H1 (cell line): ENCODE results near the gene CAMK1G. TPM values are rescaled to one million over a fixed set of nuclear protein-coding genes. Genes with fewer than 3 reads are reported as not detected.

Experiments
- CTCF ChIA-PET: fragments of 300-600 bp; sonication (Branson Sonifier 250); formaldehyde crosslinking; loops from one replicate; lab custom pipeline; 2021; ENCODE audit not compliant: partially characterized antibody; lab: Charles Lee
- POLR2A ChIA-PET: fragments of 300-600 bp; sonication (Branson Sonifier 250); formaldehyde crosslinking; loops from one replicate; lab custom pipeline; 2021; ENCODE audit warnings: inconsistent platforms; ENCODE audit not compliant: partially characterized antibody; lab: Charles Lee
- DNase-seq, 2 experiments: peaks; one replicate each; pipeline versions ENCODE4 v3.0.0 to v3.0.0-alpha.2; 2010 to 2022; ENCODE audit warnings: low spot score in 2 of 2, low read depth in 1 of 2, mixed read lengths in 1 of 2
- FAIRE-seq: peaks from 2 replicates; lab custom pipeline; 2011; peaks lifted over from hg19 to GRCh38; lab: Jason Lieb, UNC
- H2AFZ ChIP-seq: 2 replicates; pipeline ENCODE4 v1.8.1; 2012; ENCODE audit warnings: low read length, inconsistent platforms
- H2AK5ac ChIP-seq: 2 replicates; pipeline ENCODE4 v1.6.1; 2013; ENCODE audit warnings: low read depth, low read length
- H2BK120ac ChIP-seq: replicated peaks from 2 replicates; pipeline ENCODE3; 2013; ENCODE audit warnings: low read depth, low read length, inconsistent platforms
- H2BK12ac ChIP-seq: 2 replicates; pipeline ENCODE4 v1.6.1; 2013; ENCODE audit warnings: low read depth, low read length
- H2BK15ac ChIP-seq: 2 replicates; pipeline ENCODE4 v1.6.1; 2013; ENCODE audit warnings: low read length
- H2BK20ac ChIP-seq: 2 replicates; pipeline ENCODE4 v1.6.1; 2013; ENCODE audit warnings: low read length
- H2BK5ac ChIP-seq: 2 replicates; pipeline ENCODE4 v1.6.1; 2013; ENCODE audit warnings: low read depth, low read length
- H3K14ac ChIP-seq: 2 replicates; pipeline ENCODE4 v1.6.1; 2013; ENCODE audit warnings: inconsistent platforms; ENCODE audit not compliant: insufficient read length
- H3K18ac ChIP-seq: 2 replicates; pipeline ENCODE4 v1.6.1; 2013; ENCODE audit warnings: low read length; ENCODE audit errors: extremely low read depth
- H3K23ac ChIP-seq: 2 replicates; pipeline ENCODE4 v1.6.1; 2013; ENCODE audit warnings: inconsistent platforms; ENCODE audit not compliant: insufficient read length
- H3K23me2 ChIP-seq: 2 replicates; pipeline ENCODE4 v1.6.1; 2013; ENCODE audit warnings: low read depth, low read length
- H3K27ac ChIP-seq: 2 replicates; pipeline ENCODE4 v1.6.1; 2011; ENCODE audit warnings: low read depth, low read length, inconsistent platforms
- H3K27me3 ChIP-seq, 4 experiments: replicated peaks in 1 of 4; 1 replicate in 1 of 4; 2 replicates in 3 of 4; pipeline versions ENCODE4 v1.6.1 to v1.8.1; 2011 to 2013; ENCODE audit warnings: low read length in 3 of 4, mild to moderate bottlenecking in 3 of 4, inconsistent platforms in 2 of 4, mixed read lengths in 2 of 4, moderate library complexity in 1 of 4; ENCODE audit not compliant: control insufficient read depth in 3 of 4, insufficient read depth in 3 of 4; ENCODE audit errors: extremely low read depth in 1 of 4
- H3K36me3 ChIP-seq, 4 experiments: 2 replicates each; pipeline versions ENCODE4 v1.6.1 to v1.8.1; 2011 to 2013; ENCODE audit warnings: mild to moderate bottlenecking in 4 of 4, low read length in 3 of 4, moderate library complexity in 2 of 4, control low read depth in 1 of 4, inconsistent platforms in 1 of 4; ENCODE audit not compliant: insufficient read depth in 4 of 4, control insufficient read depth in 2 of 4
- H3K4ac ChIP-seq: replicated peaks from 2 replicates; pipeline ENCODE3; 2013; ENCODE audit warnings: low read length, low read depth, mixed read lengths, inconsistent platforms; ENCODE audit not compliant: insufficient read length
- H3K4me1 ChIP-seq, 4 experiments: replicated peaks in 1 of 4; 1 replicate in 1 of 4; 2 replicates in 3 of 4; pipeline versions ENCODE4 v1.6.1 to v1.8.1; 2011 to 2013; ENCODE audit warnings: low read length in 3 of 4, inconsistent platforms in 2 of 4, mixed read lengths in 1 of 4; ENCODE audit not compliant: insufficient read depth in 4 of 4, control insufficient read depth in 3 of 4
- H3K4me2 ChIP-seq, 2 experiments: 2 replicates each; pipeline versions ENCODE4 v1.6.1 to v1.8.1; 2011 to 2013; ENCODE audit warnings: low read depth in 2 of 2, low read length in 2 of 2, control low read depth in 1 of 2, inconsistent platforms in 1 of 2, mild to moderate bottlenecking in 1 of 2; ENCODE audit not compliant: insufficient read depth in 1 of 2
- H3K4me3 ChIP-seq, 4 experiments: fragments of 200-600, 300-600 bp in 1 of 4; sonication (generic), shearing (Covaris generic), sonication (Bioruptor Twin) in 1 of 4; 2 replicates each; pipeline versions ENCODE4 v1.5.1 to v1.8.1; 2011 to 2016; ENCODE audit warnings: low read length in 4 of 4, low read depth in 3 of 4, control low read depth in 2 of 4, inconsistent platforms in 2 of 4, mild to moderate bottlenecking in 2 of 4, mixed read lengths in 1 of 4, moderate library complexity in 1 of 4; ENCODE audit not compliant: insufficient read depth in 2 of 4; ENCODE audit errors: extremely low read depth in 1 of 4
- H3K56ac ChIP-seq: replicated peaks from 2 replicates; pipeline ENCODE3; 2013; ENCODE audit warnings: low read depth, mild to moderate bottlenecking, mixed read lengths, low read length, inconsistent platforms; ENCODE audit not compliant: insufficient read length
- H3K79me1 ChIP-seq: 2 replicates; pipeline ENCODE4 v1.6.1; 2013; ENCODE audit warnings: low read depth, low read length, control low read depth
- H3K79me2 ChIP-seq, 2 experiments: 2 replicates each; pipeline versions ENCODE4 v1.6.1 to v1.8.1; 2012 to 2013; ENCODE audit warnings: low read length in 2 of 2, mild to moderate bottlenecking in 2 of 2, inconsistent platforms in 1 of 2; ENCODE audit not compliant: insufficient read depth in 2 of 2, control insufficient read depth in 1 of 2
- H3K9ac ChIP-seq, 4 experiments: replicated peaks in 1 of 4; 1 replicate in 1 of 4; 2 replicates in 3 of 4; pipeline versions ENCODE4 v1.6.1 to v1.8.1; 2011 to 2013; ENCODE audit warnings: low read depth in 3 of 4, low read length in 3 of 4, control low read depth in 2 of 4, mild to moderate bottlenecking in 2 of 4, moderate library complexity in 2 of 4, inconsistent platforms in 1 of 4; ENCODE audit errors: extremely low read depth in 1 of 4
- H3K9me3 ChIP-seq, 2 experiments: 2 replicates each; pipeline versions ENCODE4 v1.6.1 to v1.8.1; 2012 to 2013; ENCODE audit warnings: mild to moderate bottlenecking in 2 of 2, moderate library complexity in 2 of 2, control low read depth in 1 of 2, inconsistent platforms in 1 of 2, low read depth in 1 of 2, low read length in 1 of 2, mixed read lengths in 1 of 2; ENCODE audit not compliant: insufficient read depth in 2 of 2
- H4K20me1 ChIP-seq, 2 experiments: replicated peaks in 1 of 2; 2 replicates each; pipeline versions ENCODE3 to v1.8.1; 2011 to 2013; ENCODE audit warnings: inconsistent platforms in 2 of 2, low read length in 2 of 2, mild to moderate bottlenecking in 1 of 2; ENCODE audit not compliant: insufficient read depth in 2 of 2, control insufficient read depth in 1 of 2
- H4K5ac ChIP-seq: 2 replicates; pipeline ENCODE4 v1.6.1; 2013; ENCODE audit warnings: low read length, low read depth, mixed read lengths, inconsistent platforms; ENCODE audit not compliant: insufficient read length
- H4K8ac ChIP-seq: 2 replicates; pipeline ENCODE4 v1.8.0; 2013; ENCODE audit warnings: mild to moderate bottlenecking, moderate library complexity, low read length, inconsistent platforms; ENCODE audit not compliant: insufficient read depth; ENCODE audit errors: extremely low read depth
- H4K91ac ChIP-seq: replicated peaks from 2 replicates; pipeline ENCODE3; 2013; ENCODE audit warnings: low read length, mixed read lengths, inconsistent platforms; ENCODE audit not compliant: insufficient read length
- GABPA ChIP-seq: IDR thresholded peaks from 2 replicates; pipeline ENCODE4 v1.6.1; 2011; ENCODE audit warnings: mild to moderate bottlenecking, low read length, moderate library complexity, borderline replicate concordance; ENCODE audit not compliant: insufficient read depth
- GTF2F1 ChIP-seq: IDR thresholded peaks from 2 replicates; pipeline ENCODE4 v1.6.1; 2012; ENCODE audit warnings: low read depth, low read length, improper control_type of control experiment, borderline replicate concordance
- JUND ChIP-seq: IDR thresholded peaks from 2 replicates; pipeline ENCODE4 v1.6.1; 2011; ENCODE audit warnings: mild to moderate bottlenecking, improper control_type of control experiment, low read length
- POLR2AphosphoS5 ChIP-seq: IDR thresholded peaks from 2 replicates; pipeline ENCODE4 v1.6.1; 2011; ENCODE audit warnings: low read depth, low read length
- WGBS, 2 experiments: shearing (Covaris generic) in 1 of 2; methylation state at CpG; one replicate each; pipeline versions ENCODE4 v1.1.6 to v1.1.7; 2013 to 2015; ENCODE audit warnings: low lambda C conversion rate in 2 of 2, mixed read lengths in 2 of 2, inconsistent platforms in 1 of 2, low coverage in 1 of 2, missing lambda C conversion rate in 1 of 2; ENCODE audit not compliant: insufficient replicate concordance in 2 of 2, insufficient coverage in 1 of 2, insufficient read length in 1 of 2; ENCODE audit errors: extremely low coverage in 1 of 2, missing lambda C conversion rate in 1 of 2; 5-methylcytosine and 5-hydroxymethylcytosine counted together
- polyA plus RNA-seq, 7 experiments: library from polyadenylated mRNA; depleted of rRNA in 3 of 7; stranded (reverse) in 5 of 7; unstranded in 2 of 7; fragments of >200 nt in 5 of 7; fragments of 200-250 nt in 2 of 7; gene quantifications; 1 replicate in 5 of 7; 2 replicates in 1 of 7; 4 replicates in 1 of 7; pipeline versions ENCODE4 v1.2.1 to v1.2.3, GENCODE V29; 2011 to 2013; ENCODE audit warnings: missing spikeins in 2 of 7, mixed read lengths in 2 of 7
- total RNA-seq: library from RNA; stranded (reverse); fragmentation: NEBNext Ultra II Directional; extraction: Animal tissue kit (Norgen Biotek cat#: 25700); gene quantifications from 2 replicates; pipeline ENCODE4 v1.2.1, GENCODE V29; 2021
- TF ChIP-seq, protein P1 (sequence below): IDR thresholded peaks from 2 replicates; pipeline ENCODE4 v1.6.1; 2012; ENCODE audit warnings: inconsistent platforms

CAMK1G gene
- total and polyA plus RNA-seq, 2 of the 8 experiments (the other 6 are each of a cell fraction or from before 2014, with no cell fraction given): 1.00 to 1.0 TPM

- no peak overlapping the region for H3K4ac ChIP-seq
- H3K4me2 ChIP-seq: no peak overlapping the region
- no peak overlapping the region for H2AFZ ChIP-seq
- TF ChIP-seq GTF2F1 (no peak), JUND (no peak), POLR2AphosphoS5 (no peak), GABPA (no peak)
- TF ChIP-seq, protein P1, sequence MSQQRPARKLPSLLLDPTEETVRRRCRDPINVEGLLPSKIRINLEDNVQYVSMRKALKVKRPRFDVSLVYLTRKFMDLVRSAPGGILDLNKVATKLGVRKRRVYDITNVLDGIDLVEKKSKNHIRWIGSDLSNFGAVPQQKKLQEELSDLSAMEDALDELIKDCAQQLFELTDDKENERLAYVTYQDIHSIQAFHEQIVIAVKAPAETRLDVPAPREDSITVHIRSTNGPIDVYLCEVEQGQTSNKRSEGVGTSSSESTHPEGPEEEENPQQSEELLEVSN: no peak
- TF ChIP-seq, all 59 proteins: peak for 0
- no peaks in the 10 kb centered on the region for H3K27me3 ChIP-seq
- ChIA-PET POLR2A (no interaction called here), CTCF (interaction anchor here (0.6 to 6.9 kb wide), 9 partner anchors 11 to 329 kb away, joined by 3 to 32 read pairs (median 3); no protein-coding TSS in a partner anchor)
- H3K4me3 ChIP-seq: no peak overlapping the region
- H3K9me3 ChIP-seq: no peaks in the 10 kb centered on the region
- no peak overlapping the region for H3K27ac ChIP-seq
- no peak overlapping the region for H3K23ac ChIP-seq
- H3K79me1 ChIP-seq: no peaks in the 10 kb centered on the region
- no peaks in the 10 kb centered on the region; a peak in 1 of 8 replicates for H3K36me3 ChIP-seq
- no peak overlapping the region for H2BK120ac ChIP-seq
- no peak for DNase-seq
- no peak overlapping the region for H2AK5ac ChIP-seq
- no peak overlapping the region for H2BK20ac ChIP-seq
- H2BK12ac ChIP-seq: no peak overlapping the region
- no peak overlapping the region for H4K8ac ChIP-seq
- no peak overlapping the region for H3K9ac ChIP-seq
- no peak overlapping the region for H3K56ac ChIP-seq
- no peak overlapping the region for H4K91ac ChIP-seq
- H2BK15ac ChIP-seq: no peak overlapping the region
- WGBS, 2 experiments: 44% methylated on average over 2 of the region's 2 CpGs; no CpG with 5 or more reads in 1 of the 2 experiments
- no peaks in the 10 kb centered on the region for H3K79me2 ChIP-seq
- no peak overlapping the region for H3K14ac ChIP-seq
- FAIRE-seq: no peak
- H3K4me1 ChIP-seq: peaks cover 0 to 8% (median 4%) of the 10 kb centered on the region in 4 experiments; a peak in 1 of 7 replicates
- H4K5ac ChIP-seq: no peak overlapping the region
- H4K20me1 ChIP-seq: no peaks in the 10 kb centered on the region
- no peaks in the 10 kb centered on the region for H3K23me2 ChIP-seq
- no peak overlapping the region for H3K18ac ChIP-seq
- no peak overlapping the region for H2BK5ac ChIP-seq
Observed at GRCh38 chr1:209536843-209537242, 46.7 kb upstream of the CAMK1G start.
